Skin of body (tissue), 2 donors: Measurements from ENCODE around the gene THNSL1. TPM values are rescaled to one million over a fixed set of nuclear protein-coding genes. Genes with fewer than 3 reads are reported as not detected.
"Not testable (repeated sequence)": the region's sequence is repeated elsewhere in the genome, so short reads cannot be mapped to it uniquely, and the experiment has no call there.

ENCODE experiments used
- DNase-seq: peaks from one replicate; lab custom pipeline; 2025; lab: John Stamatoyannopoulos, UW
- total RNA-seq: library from RNA; depleted of rRNA; stranded (reverse); fragments of >200 nt; gene quantifications from one replicate; pipeline ENCODE4 v1.2.3, GENCODE V29; 2014

THNSL1 gene, protein sequence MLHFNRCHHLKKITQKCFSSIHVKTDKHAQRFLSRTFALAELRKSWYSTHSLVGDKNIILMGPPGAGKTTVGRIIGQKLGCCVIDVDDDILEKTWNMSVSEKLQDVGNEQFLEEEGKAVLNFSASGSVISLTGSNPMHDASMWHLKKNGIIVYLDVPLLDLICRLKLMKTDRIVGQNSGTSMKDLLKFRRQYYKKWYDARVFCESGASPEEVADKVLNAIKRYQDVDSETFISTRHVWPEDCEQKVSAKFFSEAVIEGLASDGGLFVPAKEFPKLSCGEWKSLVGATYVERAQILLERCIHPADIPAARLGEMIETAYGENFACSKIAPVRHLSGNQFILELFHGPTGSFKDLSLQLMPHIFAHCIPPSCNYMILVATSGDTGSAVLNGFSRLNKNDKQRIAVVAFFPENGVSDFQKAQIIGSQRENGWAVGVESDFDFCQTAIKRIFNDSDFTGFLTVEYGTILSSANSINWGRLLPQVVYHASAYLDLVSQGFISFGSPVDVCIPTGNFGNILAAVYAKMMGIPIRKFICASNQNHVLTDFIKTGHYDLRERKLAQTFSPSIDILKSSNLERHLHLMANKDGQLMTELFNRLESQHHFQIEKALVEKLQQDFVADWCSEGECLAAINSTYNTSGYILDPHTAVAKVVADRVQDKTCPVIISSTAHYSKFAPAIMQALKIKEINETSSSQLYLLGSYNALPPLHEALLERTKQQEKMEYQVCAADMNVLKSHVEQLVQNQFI
- total RNA-seq = 5.6 TPM

DNA sequence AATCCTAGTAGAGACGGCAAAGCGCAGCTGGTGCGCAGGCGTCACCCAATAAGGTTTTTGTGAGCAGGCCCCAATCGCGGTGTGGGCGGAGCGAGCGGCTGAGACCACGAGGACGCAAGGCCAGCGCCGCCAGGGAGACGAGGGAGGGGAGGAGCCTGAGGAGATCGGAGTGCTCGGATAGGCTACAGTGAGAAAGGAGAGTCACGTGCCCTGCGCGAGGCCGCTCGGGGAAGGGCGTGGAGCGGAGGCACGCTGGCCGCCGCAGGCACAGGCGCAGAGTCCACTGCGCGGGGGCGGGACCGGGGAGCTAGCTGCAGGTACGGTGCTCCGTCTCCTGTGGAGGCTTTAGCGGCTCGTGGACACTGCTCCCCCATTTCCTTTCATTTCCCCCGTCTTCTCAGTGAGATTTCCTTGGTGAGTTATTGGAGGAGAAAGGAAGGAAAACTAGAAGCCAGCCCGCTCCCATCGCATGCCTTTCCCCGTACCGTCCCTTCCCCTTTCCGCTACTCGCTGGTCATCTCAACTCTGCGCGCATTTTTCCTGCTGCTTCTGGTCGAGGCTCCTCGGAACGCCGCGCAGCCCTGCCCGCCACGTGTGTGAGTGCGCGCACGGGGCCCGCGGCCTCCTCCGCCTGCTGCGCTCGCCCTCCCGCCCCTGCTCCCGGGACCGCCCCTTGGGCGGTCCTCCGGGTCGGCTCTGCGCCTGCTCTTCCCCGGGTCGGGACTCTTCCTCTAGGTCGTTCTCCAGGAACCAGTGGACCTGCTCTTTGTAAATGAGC lies at the start of gene THNSL1:
Gene THNSL1 (plus strand): TSS at position 237 of the 778 bp plus-strand sequence. CDS start 6,612 bp downstream, outside the sequence.
- DNase-seq = peak; percentile 99

DNA sequence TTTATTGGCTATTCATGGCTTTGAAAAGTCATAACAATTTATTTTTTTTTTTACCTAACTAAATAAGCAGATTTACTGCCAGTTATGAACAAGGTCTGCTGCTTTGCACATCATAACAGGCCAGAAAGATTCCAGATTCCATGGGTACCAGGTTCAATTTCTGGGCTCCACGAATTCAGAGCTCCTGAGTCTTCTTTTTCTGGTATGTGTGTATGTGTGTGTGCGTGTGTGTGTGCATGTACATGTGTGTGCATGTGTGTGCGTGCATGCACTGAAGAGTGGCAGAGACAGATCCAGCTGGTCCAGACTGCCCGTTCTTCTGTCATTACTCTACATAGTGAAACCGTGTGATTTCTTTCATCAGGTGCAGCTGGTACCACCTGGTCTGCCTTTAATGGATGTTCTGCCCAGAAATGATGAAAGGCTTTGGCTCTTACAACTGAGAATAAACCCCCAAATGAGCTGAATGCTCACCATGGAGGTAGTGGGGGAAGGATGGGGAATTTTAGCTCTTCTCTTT lies 49.4 kb upstream of the THNSL1 start:
- DNase-seq = no peak

DNA sequence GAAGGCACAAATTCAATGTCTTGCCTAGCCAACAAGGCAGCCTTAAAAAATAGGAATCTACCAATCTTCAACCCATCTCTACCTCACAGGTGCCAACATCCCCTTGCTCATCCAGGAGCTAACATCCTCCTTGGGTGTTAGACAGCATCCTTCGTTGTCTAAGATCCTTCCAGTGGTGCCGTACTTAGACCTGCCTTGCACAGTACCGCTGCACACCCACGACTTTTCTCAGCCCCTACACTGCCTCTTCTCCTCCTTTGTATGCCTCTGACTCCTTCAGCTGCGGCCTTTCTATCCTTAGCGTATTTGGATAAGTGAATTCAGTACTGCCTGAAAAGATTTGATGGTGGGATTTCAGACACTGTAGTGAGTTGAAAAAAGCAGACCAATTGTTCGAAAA lies 48.1 kb upstream of the THNSL1 start:
- DNase-seq = no peak

DNA sequence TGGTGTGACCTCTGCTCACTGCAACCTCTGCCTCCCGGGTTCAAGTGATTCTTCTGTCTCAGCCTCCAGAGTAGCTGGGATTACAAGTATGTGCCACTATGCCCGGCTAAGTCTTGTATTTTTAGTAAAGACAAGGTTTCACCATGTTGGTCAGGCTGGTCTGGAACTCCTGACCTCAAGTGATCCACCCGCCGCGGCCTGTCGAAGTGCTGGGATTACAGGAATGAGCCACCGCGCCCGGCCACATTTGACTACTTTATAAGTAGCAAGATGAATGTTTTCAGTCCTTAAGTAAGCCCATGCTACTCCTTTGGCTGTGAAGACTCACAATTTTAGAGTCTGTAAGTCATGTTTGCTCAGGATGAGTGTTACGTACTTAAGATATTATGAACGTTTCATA lies 47.5 kb upstream of the THNSL1 start:
- DNase-seq = not testable (repeated sequence)

DNA sequence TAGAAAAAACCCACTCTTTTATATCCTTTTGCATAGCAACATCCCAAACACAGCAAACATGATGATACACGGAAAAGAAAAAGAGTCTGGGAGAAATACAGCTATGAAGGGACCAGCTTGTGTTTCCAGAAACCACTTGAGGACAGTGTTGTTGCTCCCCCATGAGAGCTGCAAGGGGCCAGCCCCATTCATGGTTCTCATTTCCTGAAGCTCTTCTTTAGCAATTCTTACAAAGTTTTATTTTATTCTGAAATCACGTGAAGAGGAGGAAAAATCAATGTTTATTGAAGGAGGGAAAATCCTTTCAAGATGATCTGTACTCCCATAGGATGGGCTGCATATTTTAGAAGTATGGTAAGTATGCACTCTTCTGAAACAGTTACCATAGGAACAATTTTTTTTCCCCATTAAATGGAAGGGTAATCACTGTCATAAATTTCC lies 46.6 kb upstream of the THNSL1 start:
- DNase-seq = peak; percentile 88

DNA sequence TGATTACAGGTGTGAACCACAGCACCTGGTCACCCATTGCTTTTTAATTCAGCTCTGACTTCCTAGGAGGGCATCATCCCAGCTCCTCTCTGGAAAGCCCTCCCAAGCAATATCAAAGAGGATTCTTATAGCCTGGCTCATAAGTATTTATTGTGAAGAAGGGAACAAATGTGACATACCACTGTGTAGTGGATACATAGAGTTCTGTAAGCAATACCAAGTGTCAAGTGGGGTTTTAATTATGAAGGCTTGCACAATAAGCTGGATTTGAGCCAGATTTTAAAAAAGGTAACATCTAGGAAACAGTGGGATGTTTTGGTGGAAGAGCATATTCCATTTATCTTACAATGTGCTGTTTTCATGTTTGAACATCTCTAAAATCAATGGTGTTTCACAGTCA lies 45.0 kb upstream of the THNSL1 start:
- DNase-seq = no peak

DNA sequence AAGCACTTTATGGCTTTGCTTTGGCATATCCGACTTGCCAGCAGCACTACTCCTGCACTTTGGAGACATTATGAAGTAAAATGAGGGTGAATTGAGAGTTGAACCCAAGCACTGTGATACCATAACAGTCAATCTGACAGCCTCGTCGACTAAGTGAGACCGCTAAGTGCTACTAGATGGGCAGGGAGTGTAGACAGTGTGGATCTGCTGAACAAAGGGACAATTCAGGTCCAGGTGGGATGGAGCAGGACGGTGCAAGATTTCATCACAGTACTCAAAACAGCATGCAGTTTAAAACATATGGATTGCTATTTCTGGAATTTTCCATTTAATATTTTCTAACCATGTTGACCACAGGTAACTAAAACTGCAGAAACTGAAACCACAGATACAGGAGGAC lies 43.2 kb upstream of the THNSL1 start:
- no peak for DNase-seq

DNA sequence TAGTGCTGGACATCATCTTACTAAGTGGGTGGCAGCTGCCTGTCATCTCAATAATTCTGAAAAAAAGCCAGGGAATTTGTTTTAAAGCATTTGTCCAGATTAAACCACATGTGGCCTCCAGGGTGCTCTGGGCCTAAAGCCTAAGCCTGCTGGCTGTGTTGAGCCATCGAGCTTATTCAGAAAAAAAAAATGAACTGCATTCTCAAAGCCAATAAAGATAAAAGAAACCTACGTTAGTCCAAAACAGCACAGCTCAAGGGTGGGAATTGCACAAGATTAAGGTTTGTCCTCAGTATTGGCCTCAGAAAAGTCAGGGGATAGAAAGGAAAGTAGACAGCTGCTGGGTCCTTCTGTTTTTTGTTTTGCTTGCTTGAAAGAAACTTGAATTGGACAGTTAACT lies 41.4 kb upstream of the THNSL1 start:
- DNase-seq = peak; percentile 79

DNA sequence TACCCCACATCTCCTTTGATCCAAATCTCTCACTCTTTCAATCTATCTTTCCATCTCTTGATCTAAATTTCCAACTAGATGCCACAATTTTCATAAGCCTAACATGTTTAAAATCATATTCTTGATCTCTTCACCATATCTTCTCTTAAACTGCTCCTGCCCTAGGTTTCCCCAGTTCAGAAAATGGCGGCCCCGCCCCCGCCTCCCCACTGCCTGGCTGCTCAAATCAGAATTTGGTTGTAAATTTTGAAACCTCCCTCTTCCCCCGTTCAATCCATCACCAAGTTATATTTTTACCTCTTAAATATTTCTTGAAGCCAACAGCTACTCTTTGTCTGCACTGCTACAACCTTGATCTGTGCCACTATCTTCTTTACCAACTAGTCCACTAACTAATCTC lies 36.7 kb upstream of the THNSL1 start:
- DNase-seq = no peak

DNA sequence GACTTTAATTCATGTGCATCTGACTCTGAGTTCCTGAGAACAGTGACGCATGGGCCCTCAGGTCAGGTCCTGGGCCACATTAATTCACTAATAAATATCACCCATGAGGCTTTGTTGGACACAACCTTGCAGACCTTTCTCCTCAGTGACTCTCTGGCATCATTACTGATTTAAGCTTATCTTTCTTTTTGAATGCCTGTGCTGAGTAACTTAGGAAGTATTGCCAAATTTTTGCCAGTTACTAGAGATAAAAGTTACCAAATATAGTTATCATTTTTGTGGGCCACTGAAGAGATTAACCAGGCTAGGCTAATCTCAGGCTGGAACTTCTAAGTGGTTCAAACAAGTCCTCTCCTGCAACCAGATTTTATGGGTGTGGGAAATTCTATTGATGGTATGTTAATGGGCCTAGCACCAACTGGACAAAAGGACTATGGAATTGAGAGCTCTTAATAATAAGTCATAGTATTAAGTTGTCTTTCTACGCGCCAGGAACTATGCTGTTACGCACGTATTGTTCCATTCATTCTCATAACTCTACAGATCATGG lies 35.2 kb upstream of the THNSL1 start:
- DNase-seq = no peak

DNA sequence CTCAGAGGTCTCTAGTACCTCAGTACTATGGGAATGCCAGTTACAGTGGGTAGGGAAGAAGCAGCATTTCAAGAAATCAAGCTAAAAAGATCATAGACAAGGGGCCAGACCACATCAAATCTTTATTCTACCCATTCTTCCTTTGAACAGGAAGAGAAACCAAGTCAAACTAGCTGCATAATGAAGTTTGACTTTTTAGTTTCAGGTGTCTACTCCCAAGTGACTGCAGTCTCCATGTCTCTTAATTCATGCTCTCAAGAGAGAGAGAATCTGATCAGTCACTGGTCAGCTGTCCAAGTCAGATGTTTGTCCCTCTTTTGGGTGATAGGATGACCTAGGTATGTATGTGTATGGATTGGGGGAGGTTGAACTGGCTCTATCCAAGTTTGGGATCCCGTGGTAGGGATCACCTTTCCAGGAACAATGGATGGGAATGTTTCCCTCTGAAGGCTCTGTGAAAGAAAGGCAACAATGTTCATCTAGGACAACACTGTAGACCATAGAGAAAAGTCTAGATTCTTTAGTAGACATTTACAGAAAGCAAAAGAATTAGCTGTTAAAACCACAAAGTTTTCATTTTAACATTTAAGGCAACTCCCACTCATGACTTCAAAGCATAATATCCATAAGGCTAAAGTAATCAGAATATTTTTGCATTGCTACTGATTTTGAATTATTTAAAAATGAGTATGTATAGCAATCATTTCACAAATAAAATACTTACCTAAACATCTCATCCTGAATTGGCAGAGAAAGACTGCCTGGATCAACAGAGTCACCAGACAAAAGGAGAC lies 33.9 kb upstream of the THNSL1 start:
- no peak for DNase-seq

DNA sequence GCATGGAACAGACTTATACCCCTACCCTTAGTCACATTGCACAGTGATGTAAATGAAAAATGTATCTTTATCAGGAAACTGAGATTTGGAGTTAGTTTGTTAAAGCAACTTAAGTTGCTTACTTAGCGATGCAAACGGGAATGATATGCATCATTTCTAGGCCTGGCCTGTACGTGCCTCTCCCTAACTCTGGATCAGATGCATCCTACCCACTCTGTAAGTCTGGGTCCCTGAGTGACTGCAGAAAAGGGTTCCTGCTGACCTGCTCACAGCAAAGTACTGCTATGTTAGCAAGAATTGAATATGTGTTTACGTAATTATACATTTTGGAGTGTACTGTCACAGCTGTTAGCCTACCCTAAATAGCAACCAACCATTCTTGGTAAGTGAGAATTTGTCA lies 33.3 kb upstream of the THNSL1 start:
- DNase-seq = no peak

DNA sequence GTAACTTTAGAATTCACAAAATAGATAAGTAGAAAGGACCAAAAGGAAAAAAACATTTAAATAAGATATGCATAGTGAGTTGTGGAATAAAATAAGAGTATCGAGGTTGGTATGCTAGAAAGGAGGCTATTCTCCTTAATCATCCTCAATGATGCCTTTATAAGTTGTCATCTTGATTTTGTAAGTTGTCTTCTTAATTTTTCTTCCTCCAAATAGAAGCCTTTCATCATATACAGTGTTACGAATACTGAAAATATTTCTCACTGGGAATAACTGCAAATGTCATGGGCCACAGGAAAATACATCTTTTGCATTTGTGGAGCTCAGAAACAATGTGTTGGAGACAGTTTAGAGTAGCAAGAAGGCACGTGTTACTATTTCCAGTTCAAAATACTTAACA lies 32.5 kb upstream of the THNSL1 start:
- no peak for DNase-seq

DNA sequence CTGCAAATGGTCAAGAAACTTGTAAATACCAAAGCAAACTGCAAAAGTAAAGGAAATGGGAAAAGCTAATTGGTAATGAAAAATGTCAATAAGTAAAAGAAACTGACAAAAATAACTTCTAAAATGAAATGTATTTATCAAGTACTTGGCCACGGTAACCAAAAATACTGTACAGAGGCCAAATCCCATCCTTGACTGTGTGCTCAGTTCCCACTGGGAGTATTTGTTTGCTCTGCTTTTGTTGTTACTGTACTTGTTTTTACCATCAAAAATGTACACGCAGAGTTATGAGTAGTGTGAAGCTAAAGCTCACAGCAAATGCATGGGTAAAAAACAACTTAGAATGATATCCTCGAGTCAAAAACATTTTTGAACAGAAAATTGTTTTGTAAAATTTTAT lies 31.5 kb upstream of the THNSL1 start:
- DNase-seq = peak; percentile 25

DNA sequence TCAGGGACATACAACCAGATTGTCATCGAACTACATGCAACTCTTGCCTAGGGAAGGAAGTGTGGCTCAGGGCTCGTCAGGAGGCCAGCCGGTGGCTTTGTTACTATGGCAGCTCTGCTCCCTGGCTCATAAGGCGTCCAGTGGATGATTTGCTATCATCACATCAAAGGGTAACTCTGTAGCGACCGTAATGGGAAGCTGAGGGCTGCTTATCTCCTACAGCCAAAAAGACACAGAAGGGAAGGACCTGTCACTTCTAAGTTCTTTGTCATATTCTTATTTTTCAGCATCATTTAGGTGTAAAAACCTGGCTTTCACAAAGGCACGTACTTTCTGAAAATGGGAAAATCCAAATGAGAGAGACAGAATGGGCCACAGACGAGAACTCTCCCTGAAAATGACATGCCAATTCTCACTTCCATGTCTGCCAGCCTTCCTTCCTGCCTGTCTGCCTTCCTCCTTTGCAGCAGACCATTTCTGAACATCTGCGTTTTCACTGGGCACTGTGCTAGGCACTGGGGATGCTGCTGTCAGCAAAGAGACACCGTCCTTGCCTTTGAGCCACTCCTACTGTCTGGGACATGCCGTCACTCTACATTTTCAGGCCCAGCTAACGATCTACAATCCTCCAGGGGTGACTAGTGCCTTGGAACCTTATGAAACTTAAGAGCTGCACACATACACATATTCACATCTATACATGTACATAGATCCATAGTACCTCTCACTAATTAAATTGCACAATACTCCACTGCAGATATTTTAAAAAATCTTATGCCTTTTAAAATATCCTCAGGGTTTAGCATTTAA lies 27.4 kb upstream of the THNSL1 start:
- DNase-seq = no peak

DNA sequence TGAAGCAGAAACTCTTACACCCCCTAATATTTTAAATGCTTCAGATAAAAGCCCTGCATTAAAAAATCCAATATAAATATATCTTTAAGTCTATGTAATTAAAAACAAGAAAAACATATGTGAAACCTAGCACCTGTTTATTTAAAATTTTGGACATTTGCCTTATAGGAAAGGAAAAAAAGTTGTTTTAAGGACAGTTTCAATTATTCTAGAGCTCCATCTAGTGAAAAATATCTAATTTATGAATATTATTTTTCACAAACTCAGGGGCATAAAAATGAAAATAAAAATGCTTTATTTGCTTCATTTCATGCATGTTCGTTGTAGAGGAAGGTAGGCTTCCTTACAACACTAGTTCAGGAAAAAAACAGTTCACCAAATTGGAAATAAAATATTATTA lies 26.5 kb upstream of the THNSL1 start:
- no peak for DNase-seq

DNA sequence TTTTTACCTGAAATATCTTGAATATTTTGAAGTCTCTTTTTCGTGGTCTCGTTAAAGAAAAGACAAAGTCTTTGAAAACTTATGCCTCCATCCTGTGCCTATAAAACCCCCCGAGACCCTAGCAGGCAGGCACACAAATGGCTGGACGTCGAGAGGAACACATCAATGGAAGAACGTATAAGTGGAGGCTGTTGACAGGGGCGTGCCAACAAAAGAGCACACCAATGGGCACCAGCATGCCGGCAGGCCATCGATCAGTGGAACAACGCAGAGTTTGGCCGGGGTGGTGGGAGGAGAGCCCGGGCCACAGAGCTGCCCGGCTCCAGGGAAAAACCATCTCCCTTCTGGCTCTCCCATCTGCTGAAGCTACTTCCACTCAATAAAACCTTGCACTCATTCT lies 25.1 kb upstream of the THNSL1 start:
- DNase-seq = no peak

DNA sequence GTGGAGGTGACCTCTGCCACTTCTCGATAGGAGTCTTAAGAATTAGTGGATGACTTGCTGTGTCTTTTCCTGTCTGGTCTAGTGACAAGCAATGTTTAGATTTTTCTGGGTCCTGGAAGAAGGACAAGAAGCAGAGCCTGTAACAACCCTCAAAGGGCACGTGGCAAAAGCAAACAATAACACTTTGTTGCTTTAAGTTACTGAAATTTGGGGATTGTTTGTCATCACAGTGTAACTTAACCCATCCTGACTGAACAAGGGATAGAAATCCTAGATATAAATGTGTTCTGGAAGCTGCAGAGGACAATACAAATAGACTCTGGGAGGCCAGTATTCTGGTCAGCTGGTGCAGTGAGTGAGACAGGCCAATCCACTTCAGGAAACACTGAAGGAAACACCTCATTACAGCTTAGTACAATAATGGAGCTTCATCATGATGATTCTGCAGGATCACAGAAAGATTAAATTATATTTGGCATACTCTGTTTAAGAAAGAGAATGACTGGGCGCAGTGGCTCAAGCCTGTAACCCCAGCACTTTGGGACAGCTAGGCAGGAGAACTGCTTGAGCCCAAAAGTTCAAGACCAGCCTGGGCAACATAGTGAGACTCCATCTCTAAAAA lies 23.8 kb upstream of the THNSL1 start:
- DNase-seq = no peak

DNA sequence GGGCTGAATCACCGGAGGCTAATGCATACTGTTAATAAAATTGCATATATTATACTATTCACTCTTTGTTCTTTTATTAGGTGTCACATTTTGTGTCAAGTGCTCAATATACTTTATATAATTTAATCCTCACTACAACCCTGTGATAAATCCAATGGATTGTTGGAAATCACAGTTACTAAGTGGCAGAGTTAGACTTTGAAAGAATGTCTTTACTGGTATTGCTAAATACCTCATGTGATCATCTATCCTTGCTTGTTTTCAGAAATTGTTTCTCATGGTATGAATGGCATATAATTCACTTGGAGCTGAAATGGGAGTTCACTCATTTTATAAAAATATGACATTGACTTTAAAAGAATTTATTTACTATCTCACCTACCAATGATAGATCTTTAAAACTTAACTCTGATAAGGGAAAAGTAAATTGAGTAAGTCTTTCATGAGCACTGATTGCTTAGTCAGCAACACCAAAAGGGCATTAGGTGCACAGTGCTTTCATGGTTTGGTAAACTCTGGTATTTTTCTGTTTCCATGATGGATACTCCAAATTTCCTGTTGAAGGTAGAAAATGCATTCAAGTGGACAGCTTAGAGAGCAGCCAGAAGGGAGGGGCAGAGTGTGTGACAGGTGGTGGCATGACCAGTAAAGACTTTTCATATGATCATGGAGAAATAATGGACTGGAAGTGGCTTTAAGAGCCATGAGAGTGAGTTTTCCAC lies 23.0 kb upstream of the THNSL1 start:
- no peak for DNase-seq
